CD4-positive, alpha-beta T cell treated with Interleukin-6 for 4 hours (primary cell): ENCODE data around the gene CCNE1.
"Not testable (repeated sequence)": the region's sequence is repeated elsewhere in the genome, so short reads cannot be mapped to it uniquely, and the experiment has no call there.

ENCODE experiments used
- DNase-seq: peaks from one replicate; pipeline ENCODE4 v3.0.0-alpha.2; 2020; ENCODE audit warnings: mixed read lengths

Gene CCNE1

GRCh38 chr19:29819300-29819699 lies 7.5 kb downstream of the CCNE1 start:
- no peak for DNase-seq

- no peak for DNase-seq
Observed at GRCh38 chr19:29819986-29820385, 8.2 kb downstream of the CCNE1 start.

- DNase-seq: no peak
Observed at GRCh38 chr19:29823581-29824330, 12.0 kb downstream of the CCNE1 start.

DNA sequence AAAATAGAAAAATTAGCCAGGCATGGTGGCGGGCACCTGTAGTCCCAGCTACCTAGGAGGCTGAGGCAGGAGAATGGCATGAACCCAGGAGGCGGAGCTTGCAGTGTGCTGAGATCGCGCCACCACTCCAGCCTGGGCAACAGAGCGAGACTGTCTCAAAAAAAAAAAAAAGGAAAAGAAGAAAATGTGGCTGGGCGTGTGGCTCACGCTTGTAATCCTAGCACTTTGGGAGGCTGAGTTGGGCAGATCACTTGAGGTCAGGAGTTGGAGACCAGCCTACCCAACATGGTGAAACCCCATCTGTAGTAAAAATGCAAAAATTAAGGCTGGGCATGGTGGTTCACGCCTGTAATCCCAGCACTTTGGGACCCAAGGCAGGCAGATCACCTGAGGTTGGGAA lies 13.5 kb downstream of the CCNE1 start:
- DNase-seq: not testable (repeated sequence)

- DNase-seq: peak; percentile 78
Observed at GRCh38 chr19:29831041-29831548, 19.3 kb downstream of the CCNE1 start.

GRCh38 chr19:29831686-29832085 lies 19.9 kb downstream of the CCNE1 start:
- DNase-seq: no peak

- DNase-seq: no peak
Observed at GRCh38 chr19:29832801-29833200, 21.0 kb downstream of the CCNE1 start.

GRCh38 chr19:29833614-29834261 lies 21.9 kb downstream of the CCNE1 start:
- DNase-seq: no peak

- DNase-seq: no peak
Observed at GRCh38 chr19:29834991-29835846, 23.4 kb downstream of the CCNE1 start.

GRCh38 chr19:29836409-29836825 lies 24.6 kb downstream of the CCNE1 start:
- DNase-seq: no peak

- peak; percentile 41 for DNase-seq
Observed at GRCh38 chr19:29837448-29837981, 25.7 kb downstream of the CCNE1 start.

- DNase-seq: no peak
Observed at GRCh38 chr19:29837996-29838395, 26.2 kb downstream of the CCNE1 start.

- no peak for DNase-seq
Observed at GRCh38 chr19:29840066-29840950, 28.5 kb downstream of the CCNE1 start.

DNA sequence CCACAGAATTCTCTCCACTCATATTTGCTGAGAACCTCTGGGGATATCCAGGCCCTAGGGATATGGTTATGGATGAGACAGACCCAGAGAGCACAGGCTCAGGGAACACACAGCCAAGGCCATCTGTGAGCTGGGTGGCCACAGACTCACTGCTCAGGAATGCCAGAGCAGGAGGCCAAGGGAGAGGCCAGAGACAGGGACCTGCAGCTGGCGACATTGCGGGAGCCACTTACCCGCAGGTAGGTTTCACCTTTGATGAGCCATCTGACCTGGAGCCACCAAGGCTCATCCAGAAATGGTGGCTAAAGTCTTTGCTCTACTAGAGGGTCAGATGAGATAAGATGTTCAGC lies 29.4 kb downstream of the CCNE1 start:
- DNase-seq: no peak

GRCh38 chr19:29841559-29842367 lies 30.0 kb downstream of the CCNE1 start:
- DNase-seq: no peak

DNA sequence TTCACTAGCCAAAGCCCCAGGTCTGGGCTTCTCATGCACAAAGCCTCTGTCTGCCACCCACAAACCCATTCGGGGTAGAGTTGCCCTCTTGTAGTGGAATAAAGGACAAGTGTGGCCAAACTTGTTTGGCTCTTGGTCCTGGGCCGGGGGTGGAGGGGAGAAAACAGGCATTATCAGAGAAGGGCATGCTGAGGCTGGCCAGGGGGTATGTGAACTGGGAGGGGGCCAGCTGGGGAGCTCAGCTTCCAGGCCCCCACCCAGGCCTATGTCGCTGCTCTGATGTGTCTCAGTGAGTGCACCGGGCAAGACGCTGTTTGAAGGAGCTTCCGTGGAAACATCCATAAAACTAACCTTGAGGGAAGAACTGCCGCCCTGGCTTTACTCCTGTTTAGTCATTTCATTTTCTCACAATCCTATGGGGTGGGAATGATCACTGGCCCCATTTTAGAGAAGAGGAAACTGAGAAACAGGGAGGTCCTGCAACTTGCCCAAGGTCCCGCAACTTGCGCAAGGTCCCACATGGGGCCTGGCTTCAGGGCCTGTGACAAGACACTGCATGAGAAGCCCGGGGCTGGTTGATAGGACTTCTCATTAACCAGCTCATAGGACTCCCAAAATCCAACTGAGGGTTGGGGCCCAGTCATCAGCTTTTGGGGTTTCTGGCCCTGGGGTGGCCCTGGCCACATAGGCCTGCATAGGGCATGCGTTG lies 30.8 kb downstream of the CCNE1 start:
- DNase-seq: no peak

DNA sequence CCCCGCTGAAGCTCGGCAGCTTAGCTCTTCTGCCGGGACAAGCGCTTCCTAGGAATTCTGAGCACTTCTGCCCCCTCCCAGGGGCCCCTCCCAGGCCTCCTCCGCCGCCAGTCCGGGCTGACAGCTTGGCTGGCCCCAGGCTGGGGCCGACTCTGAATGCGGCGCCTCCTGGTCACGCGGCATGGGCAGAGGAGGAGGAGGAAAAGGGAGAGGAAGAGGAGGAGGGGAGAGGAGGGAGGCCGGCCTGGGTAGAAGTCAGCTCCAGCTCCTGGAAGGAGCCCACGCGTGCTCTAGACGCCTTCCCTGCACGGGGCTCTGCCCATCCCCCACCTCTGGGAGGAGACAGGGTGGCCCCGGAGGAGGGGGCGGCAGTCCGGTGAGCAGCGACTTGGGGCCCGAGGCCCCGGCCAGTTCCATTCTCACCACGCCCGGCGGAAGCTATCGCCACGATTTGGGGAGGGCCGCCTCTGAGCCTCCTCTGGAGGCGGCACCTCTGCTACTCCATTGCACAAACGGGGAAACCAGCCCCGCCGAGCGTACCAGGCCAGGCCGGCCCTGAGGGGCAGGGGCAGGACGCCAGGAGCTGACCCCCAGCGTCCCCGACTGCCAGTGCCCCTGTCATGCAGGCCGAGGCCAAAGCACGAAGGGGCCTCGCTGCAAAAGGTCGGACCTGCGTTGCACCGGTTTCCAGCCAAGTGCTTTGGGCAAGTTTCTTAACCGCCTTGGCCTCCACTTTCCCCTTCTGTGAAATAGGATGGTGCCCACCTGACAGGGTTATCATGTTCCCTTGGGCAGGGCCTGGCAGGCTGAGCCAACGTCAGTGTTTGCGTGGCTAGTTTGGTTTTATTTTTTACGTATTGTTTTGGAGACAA lies 31.6 kb downstream of the CCNE1 start:
- peak; percentile 12 for DNase-seq

DNA sequence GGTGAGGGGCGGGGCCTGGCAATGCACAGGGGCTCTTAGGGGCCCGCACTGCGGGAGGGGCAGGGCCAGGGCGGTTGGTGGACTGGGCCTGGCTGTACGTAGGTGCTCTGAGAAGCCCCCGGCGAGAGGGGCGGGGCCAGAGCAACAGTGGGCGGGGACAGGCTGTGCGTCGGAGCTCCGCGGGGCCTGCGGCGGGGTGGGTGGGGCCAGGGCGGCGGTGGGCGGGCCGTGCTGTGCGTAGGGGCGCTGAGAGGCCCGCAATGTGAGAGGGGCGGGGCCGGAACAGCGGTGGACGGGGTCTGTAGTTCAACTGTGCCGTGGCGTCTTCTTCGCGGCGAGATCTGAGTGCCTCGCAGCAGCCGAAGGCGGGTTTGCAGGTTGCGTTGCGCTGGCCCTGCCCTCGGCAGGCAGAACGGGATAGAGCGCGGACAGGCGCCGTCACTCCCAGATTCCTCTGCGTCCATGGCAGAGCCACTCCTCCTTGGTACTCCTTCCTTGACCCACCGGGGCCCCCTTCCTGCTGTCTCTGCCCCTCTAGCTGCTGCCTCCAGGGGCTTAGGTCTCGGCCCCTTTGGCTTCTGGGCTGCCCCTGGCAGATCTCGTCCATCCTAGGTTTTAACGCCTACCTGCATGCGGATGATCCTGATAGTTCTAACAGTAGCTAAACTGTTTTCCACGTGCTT lies 33.2 kb downstream of the CCNE1 start:
- DNase-seq: peak; percentile 99
